Measurements from ENCODE around the gene PSEN1.

GRCh38 chr14:73245480-73246325, 109.4 kb downstream of the PSEN1 start:
- TF ChIP-seq POLR2AphosphoS5 (IDR thresholded peaks at IDR 0.05) (no peak), EP300 (IDR thresholded peaks at IDR 0.05) (no peak)

Data from gastroesophageal sphincter (tissue), 2 donors.